H1 (cell line): Measurements from ENCODE around the gene RPL38. TPM values are rescaled to one million over a fixed set of nuclear protein-coding genes. Genes with fewer than 3 reads are reported as not detected.

Experiments
- SAP30 ChIP-seq: fragments of 300-600 bp; sonication (generic); IDR thresholded peaks from 2 replicates; pipeline ENCODE4 v1.7.1; 2012; ENCODE audit warnings: low read length, moderate library complexity, mild to moderate bottlenecking, inconsistent platforms; ENCODE audit not compliant: insufficient read depth, insufficient replicate concordance
- polyA plus RNA-seq, 7 experiments: library from polyadenylated mRNA; depleted of rRNA in 3 of 7; stranded (reverse) in 5 of 7; unstranded in 2 of 7; fragments of >200 nt in 5 of 7; fragments of 200-250 nt in 2 of 7; gene quantifications; 1 replicate in 5 of 7; 2 replicates in 1 of 7; 4 replicates in 1 of 7; pipeline versions ENCODE4 v1.2.1 to v1.2.3, GENCODE V29; 2011 to 2013; ENCODE audit warnings: missing spikeins in 2 of 7, mixed read lengths in 2 of 7
- total RNA-seq: library from RNA; stranded (reverse); fragmentation: NEBNext Ultra II Directional; extraction: Animal tissue kit (Norgen Biotek cat#: 25700); gene quantifications from 2 replicates; pipeline ENCODE4 v1.2.1, GENCODE V29; 2021

The RPL38 gene
- total and polyA plus RNA-seq, 2 of the 8 experiments (the other 6 are each of a cell fraction or from before 2014, with no cell fraction given): 412 to 1,195 TPM

DNA sequence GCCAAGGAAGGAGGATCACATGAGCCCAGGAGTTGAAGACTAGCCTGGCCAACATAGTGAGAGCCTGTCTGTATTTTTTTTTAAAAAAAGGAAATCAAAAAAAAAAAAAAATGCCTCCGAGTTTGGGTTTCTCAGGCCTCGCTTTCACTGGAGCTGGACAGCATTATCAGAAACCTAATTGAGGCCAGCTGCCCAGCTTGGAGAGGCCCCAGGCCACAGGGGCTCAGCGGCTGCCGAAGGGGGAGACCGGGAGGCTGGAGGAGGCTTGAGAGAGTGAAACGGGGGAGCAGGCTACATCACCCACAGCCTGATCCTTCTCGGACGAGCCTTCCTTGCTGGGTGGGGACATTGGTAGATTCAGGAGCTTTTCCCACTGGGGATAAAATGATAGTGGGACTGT lies 15.0 kb downstream of the RPL38 start (continued):
- TF ChIP-seq SAP30: no peak
